GM18505 (cell line): ENCODE results near the gene ACSL4.

Experiments used
- ATAC-seq: cut with Tn5 transposase; IDR thresholded peaks from one replicate; pipeline ENCODE4 v1.9.1; 2021; ENCODE audit not compliant: unreplicated experiment
- POLR2A ChIP-seq: IDR thresholded peaks from 4 replicates; pipeline ENCODE4 v1.6.1; 2011; ENCODE audit warnings: borderline replicate concordance; ENCODE audit not compliant: insufficient read depth, insufficient read length; ENCODE audit errors: extremely low read depth

Gene ACSL4

DNA sequence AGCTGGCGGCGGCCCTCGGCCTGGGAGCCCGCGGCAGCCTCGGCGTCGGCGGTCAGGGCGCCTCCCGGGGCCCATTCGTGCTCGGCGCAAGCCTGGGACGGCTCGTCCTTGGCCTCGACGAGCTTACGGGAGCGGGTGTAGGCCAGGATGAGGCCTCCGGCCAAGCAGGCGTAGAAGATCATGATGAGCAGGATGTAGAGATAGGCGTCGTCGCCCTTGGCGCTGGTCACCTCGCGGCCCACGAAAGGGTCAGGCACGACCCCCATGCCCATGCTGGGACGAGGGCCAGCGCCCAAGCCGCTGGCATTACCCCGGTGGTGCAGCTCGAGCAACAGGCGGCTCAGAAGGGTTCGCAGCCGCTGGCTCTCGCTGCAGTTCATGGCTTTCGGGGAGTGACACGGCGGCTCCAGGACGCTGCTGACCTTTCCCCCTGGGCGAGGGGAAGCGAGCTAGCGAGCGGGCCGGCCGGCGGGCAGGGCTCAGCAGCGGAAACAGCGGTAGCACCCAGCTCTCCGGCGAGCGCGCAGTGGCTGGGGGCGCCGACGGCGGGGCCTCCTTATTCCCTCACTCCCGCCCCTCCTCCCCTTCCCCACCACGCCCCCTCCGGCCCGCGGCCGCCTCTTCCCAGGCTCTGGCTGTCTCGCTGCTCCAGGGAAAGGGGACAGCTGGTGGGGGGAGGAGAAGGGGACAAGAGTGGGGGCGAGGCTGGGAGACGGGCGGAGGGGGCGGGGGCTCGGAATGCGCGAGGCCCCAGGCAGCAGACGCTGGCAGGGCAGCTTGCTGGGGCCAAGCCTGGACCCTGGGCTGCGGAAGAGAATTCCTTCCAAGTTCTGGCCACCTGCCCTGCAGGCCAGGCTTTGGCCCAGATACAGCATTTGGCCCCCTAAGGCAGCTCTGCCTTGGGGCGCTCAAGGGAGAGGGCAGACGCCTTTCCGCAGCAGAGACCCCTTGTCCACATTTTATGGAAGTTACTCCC lies 108.1 kb downstream of the ACSL4 start, which contains the start of gene KCNE5:
Gene KCNE5, minus strand, starts transcription at position 532 of the 976 bp plus-strand sequence. Its CDS starts 152 bp downstream, at position 380.
- no peak for TF ChIP-seq POLR2A
- ATAC-seq = no peak

GRCh38 chrX:109623997-109624396 lies 109.1 kb downstream of the ACSL4 start:
- ATAC-seq = no peak
- TF ChIP-seq POLR2A = no peak

- ATAC-seq = no peak
- no peak for TF ChIP-seq POLR2A
These were observed 110.8 kb downstream of the ACSL4 start for GRCh38 chrX:109622270-109622669.

GRCh38 chrX:109619771-109620170 lies 113.3 kb downstream of the ACSL4 start:
- ATAC-seq = no peak
- TF ChIP-seq POLR2A = no peak

DNA sequence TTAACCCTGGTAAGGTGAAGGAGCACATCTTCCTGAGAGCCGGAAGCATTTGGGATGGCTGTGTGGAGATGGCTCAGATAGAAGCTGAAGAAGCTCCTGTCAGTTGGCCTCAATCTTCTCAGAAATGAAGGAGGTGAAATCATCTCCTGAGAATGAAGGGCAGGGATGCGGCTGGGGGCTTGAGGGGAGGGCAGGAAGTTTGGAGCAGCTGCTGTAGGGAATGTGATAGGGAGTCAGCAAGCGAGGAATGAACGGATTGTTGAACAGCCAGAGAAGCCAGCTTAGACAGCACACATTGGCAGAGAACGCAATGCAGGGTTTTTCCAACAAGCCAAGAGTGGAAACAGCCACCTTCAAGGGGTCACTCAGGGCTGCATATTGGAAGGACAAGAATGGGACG lies 118.1 kb downstream of the ACSL4 start:
- no peak for ATAC-seq
- no peak for TF ChIP-seq POLR2A

DNA sequence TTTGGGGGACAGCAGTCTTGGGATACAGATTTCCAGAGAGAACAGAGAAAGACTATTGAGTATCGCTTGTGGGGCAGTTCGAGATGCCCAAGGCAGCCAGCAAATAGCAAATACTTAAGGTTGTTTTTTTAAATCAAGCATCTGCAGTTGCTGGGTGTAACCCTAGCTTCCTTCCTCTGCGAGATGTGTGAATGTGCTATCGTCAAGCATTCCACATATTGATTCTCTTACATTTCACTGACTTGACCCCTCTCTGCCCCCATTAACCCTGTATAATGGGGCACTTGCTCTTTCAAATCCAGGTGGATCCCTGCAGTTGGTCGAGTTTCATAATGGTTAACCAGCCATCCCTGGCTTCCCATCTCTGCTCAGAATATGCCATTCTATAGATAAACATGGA lies 131.6 kb downstream of the ACSL4 start:
- ATAC-seq = no peak
- TF ChIP-seq POLR2A = no peak

DNA sequence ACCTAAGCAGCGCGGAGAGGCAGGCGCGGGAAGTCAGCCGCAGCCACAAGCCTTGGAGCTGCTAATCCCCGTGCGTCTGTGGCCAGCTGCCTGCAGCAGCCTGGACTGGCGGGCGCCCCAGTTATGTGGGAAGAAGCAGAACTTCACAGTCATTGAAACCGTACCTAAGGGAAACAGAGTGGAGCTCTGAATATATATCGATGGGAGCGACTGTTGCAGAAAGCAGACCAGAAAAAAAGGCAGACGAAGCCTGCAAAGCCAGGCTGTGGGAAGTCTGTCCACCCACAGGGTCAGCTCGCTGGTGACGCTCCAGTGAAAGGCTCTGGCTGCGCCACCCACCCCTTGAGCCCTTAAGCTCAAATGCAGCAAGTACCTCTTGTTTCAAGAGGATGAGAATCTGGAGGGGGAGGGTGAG lies 132.8 kb downstream of the ACSL4 start:
- ATAC-seq = no peak
- TF ChIP-seq POLR2A = no peak

DNA sequence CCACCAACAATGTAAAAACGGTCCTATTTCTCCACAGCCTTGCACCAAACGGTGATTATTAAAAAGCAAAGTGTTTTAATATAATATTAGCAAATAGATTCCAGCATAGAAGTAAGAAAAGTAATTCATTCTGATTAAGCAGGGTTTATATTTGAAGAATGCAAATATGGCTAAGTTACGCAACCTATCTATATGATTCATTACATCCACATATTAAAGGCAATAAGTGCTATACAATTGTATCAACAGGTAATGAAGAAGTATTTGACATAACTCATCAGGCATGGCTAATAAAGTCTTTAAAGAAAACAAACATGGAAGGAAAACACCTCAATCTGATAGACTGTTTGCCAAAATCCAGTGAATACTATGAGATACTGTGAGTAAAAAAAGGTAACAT lies 137.0 kb downstream of the ACSL4 start:
- no peak for TF ChIP-seq POLR2A
- ATAC-seq = no peak
